ENCODE results near the gene OR1E1.

DNA sequence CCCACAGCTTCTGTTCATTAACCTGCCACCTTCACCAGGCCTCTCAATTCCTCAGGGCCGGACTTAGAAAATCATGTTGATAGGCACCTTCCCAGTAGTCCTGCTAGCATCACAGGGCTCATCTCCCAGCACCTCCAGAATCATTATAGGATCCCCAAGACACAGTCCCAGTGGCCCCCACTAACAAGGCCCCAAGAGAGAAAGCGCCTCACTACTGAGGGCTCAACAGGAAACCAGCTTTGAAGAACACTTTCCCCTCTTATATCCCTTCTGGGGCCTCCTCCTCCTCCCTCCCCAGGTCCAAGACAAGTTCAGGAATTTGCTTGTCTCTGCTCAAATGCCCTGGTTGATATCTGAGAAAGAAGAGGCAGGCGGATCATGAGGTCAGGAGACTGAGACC is 12.9 kb upstream of the OR1E1 start, which contains the start of gene OR3A3:
- TF ChIP-seq POLR2A (IDR thresholded peaks at IDR 0.05) (no peak), CTCF (IDR thresholded peaks at IDR 0.05) (no peak)

Data from lower leg skin (tissue), 3 donors.